GM18526 (cell line): ENCODE results near the gene USF2.

ENCODE experiments used
- POLR2A ChIP-seq: IDR thresholded peaks from 3 replicates; pipeline ENCODE4 v1.6.1; 2011; ENCODE audit not compliant: insufficient read length; ENCODE audit errors: extremely low read depth

USF2 gene

GRCh38 chr19:35290381-35291127, 21.8 kb downstream of the USF2 start:
- no peak for TF ChIP-seq POLR2A

GRCh38 chr19:35291259-35291658, 22.5 kb downstream of the USF2 start:
- TF ChIP-seq POLR2A, result no peak

- TF ChIP-seq POLR2A, result no peak
These were observed 23.2 kb downstream of the USF2 start, which contains the start of gene MAG for GRCh38 chr19:35291916-35292315. Gene MAG (plus strand): TSS chr19:35292161. CDS start chr19:35295409, 3,248 bp downstream.

- TF ChIP-seq POLR2A, result no peak
These were observed 23.9 kb downstream of the USF2 start for GRCh38 chr19:35292421-35293362.

GRCh38 chr19:35293363-35293739, 24.6 kb downstream of the USF2 start:
- TF ChIP-seq POLR2A, result no peak

- TF ChIP-seq POLR2A, result no peak
These were observed 25.0 kb downstream of the USF2 start for GRCh38 chr19:35293808-35294207.

- no peak for TF ChIP-seq POLR2A
These were observed 25.6 kb downstream of the USF2 start for GRCh38 chr19:35294328-35294727.

- TF ChIP-seq POLR2A, result no peak
These were observed 26.4 kb downstream of the USF2 start for GRCh38 chr19:35294859-35295791.

GRCh38 chr19:35295792-35296462, 27.2 kb downstream of the USF2 start:
- TF ChIP-seq POLR2A, result no peak

GRCh38 chr19:35296644-35297514, 28.1 kb downstream of the USF2 start:
- TF ChIP-seq POLR2A, result no peak

- no peak for TF ChIP-seq POLR2A
These were observed 28.7 kb downstream of the USF2 start for GRCh38 chr19:35297515-35297848.

GRCh38 chr19:35297922-35298321, 29.2 kb downstream of the USF2 start:
- no peak for TF ChIP-seq POLR2A

GRCh38 chr19:35298561-35298972, 29.8 kb downstream of the USF2 start:
- no peak for TF ChIP-seq POLR2A

- TF ChIP-seq POLR2A, result no peak
These were observed 31.0 kb downstream of the USF2 start for GRCh38 chr19:35299523-35300338.
